GM12872 (cell line): ENCODE data around the gene FMNL3.

ENCODE experiments used
- CTCF ChIP-seq: IDR thresholded peaks from 3 replicates; pipeline ENCODE4 v1.5.1; 2011; ENCODE audit warnings: low read depth, mild to moderate bottlenecking, low read length, moderate library complexity; ENCODE audit not compliant: insufficient read depth

The FMNL3 gene

GRCh38 chr12:49702009-49702408, 5.2 kb downstream of the FMNL3 start:
- no peak for TF ChIP-seq CTCF

GRCh38 chr12:49698619-49699545, 8.3 kb downstream of the FMNL3 start:
- TF ChIP-seq CTCF: no peak

GRCh38 chr12:49697808-49698207, 9.4 kb downstream of the FMNL3 start:
- no peak for TF ChIP-seq CTCF

- no peak for TF ChIP-seq CTCF
These were observed 10.5 kb downstream of the FMNL3 start for GRCh38 chr12:49696723-49697122.

- TF ChIP-seq CTCF: no peak
These were observed 13.2 kb downstream of the FMNL3 start for GRCh38 chr12:49693931-49694444.

- no peak for TF ChIP-seq CTCF
These were observed 14.4 kb downstream of the FMNL3 start for GRCh38 chr12:49692851-49693250.

GRCh38 chr12:49689785-49690184, 17.4 kb downstream of the FMNL3 start:
- TF ChIP-seq CTCF: no peak
